NCI-H2107 (cell line): ENCODE data around the gene SAP25.
A peak's percentile ranks its signal among the peaks of the same experiment; 100 is the strongest.
"Not testable (repeated sequence)": the region's sequence is repeated elsewhere in the genome, so short reads cannot be mapped to it uniquely, and the experiment has no call there.

Experiments used
- DNase-seq: peaks from one replicate; lab custom pipeline; 2025; lab: John Stamatoyannopoulos, UW

The SAP25 gene

DNA sequence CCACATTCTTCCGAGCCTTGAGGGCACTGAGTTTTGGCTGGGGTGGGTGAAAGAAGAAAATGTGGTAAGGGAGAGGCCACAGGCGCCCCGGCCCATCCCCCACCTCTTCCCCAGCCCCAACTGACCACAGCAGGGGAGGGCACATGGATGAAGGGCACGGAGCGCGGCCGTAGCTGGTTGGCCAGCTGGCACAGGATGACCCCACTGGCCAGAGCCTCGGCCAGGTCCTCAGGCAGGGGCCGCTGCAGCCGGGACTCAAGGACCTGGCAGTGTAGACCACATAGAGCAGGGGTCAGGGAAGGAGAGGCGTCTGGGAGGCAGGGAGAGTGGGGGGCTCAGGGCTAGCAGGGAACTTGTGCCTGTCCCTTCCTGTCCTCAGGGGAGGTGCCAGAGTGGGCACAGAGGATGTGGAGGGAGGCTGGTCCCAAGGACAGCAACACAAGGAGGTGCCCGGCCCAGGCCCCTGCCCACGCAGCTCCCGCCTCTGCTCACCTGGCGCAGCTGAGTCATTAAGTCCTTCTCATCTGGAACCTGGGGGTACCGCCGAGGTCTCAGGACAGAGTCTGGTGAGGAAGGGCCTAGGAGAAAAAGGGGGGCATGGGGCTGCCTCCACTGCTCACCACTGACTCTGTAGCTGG is 2.2 kb upstream of the SAP25 start:
- no peak for DNase-seq

DNA sequence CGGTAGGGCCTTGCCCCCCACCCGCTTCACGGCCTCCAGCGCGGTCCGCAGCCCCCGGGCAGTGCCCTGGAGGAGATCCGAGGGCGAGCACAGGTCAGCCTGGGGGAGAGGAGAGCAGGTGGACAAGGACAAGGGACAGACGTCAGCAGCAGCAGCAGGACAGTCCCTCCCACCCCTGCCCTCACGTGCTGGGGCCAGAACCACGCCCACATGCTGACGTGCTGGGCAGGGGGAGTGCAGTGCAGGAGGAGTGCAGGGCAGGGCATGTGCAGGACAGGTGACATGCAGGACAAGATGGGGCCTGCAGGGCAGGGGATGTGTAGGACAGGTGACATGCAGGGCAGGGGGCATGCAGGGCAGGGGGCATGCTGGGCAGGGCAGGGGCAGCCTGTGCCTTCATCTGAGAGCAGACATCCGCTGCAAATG is 1.5 kb upstream of the SAP25 start:
- DNase-seq, result no peak

DNA sequence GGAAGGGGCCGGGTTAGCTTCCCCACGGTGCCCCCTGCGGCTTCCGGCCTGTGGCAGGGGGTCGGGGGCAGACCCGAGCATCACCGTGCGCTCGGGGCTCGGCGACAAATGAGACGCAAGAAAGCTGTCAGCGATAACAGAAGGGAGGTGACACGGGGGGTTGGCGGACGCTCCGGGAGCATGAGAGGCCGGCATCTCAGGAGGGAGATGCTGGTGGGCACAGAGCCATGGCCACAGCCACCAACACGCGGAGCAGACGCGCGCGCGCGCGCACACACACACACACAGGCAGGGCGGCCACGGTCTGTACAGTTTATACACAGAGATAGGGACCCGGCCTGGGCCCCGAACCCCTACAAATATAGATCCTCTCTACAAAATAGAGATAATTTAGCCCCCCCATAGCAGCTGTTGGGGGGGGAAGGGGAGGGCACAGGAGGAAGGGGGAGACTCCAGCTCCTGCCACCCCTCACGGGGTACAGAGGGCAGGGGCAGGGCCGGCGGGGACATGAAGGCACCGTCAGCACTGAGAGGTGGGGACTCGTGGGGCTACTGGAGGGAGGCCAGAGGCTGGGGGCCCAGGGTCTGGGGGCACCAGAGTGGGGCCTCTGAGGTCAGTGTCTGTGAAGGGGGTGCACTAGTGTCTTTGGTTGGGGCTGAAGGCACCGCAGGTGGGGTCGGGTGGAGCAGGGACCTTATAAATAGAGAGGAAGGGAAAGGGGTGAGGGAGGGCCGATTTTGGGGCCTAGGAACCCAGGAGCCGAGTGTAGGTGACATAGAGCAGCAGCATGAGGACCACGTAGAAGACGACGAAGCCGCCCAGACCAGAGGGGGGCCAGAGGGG is 884 bp upstream of the SAP25 start:
- no peak for DNase-seq

DNA sequence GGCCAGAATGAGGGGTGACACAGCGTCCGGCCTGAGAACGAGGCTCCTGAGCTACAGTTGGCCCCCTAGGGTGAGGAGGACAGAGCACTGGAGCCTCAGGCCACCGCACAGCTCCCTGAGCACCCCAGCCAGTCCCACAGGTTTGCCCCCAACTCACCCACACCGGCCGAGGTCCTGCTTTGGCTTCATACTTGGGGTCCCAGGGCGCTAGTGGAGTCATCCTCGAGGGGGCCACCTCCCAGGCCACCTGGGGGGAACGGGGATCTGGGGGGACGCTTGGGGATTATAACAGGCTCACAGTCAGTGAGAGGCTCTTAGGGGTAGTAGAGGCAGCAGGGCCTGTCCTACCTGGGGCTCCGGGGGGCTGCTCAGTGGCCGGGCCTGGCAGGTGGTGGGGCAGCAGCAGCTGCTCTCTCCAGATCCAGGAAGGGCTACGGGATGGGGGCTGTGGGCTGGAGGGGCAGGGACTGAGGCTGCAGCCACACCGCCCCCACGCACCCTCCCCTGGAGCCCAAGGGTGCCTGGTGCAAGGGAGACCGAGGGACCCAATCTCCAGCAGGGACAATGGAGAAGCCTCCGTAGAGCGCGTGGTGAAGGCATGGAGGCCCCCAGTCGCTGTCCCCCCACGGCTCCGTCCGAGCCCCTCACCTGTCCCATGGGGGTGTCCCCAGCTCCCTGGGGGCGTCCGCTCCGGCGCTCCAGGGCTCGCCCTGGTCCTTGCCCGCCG is 588 bp downstream of the SAP25 start:
- DNase-seq, result no peak

GRCh38 chr7:100572281-100572948 is 1.3 kb downstream of the SAP25 start:
- DNase-seq, result no peak

- DNase-seq, result no peak
These were observed 1.9 kb downstream of the SAP25 start for GRCh38 chr7:100571829-100572116.

DNA sequence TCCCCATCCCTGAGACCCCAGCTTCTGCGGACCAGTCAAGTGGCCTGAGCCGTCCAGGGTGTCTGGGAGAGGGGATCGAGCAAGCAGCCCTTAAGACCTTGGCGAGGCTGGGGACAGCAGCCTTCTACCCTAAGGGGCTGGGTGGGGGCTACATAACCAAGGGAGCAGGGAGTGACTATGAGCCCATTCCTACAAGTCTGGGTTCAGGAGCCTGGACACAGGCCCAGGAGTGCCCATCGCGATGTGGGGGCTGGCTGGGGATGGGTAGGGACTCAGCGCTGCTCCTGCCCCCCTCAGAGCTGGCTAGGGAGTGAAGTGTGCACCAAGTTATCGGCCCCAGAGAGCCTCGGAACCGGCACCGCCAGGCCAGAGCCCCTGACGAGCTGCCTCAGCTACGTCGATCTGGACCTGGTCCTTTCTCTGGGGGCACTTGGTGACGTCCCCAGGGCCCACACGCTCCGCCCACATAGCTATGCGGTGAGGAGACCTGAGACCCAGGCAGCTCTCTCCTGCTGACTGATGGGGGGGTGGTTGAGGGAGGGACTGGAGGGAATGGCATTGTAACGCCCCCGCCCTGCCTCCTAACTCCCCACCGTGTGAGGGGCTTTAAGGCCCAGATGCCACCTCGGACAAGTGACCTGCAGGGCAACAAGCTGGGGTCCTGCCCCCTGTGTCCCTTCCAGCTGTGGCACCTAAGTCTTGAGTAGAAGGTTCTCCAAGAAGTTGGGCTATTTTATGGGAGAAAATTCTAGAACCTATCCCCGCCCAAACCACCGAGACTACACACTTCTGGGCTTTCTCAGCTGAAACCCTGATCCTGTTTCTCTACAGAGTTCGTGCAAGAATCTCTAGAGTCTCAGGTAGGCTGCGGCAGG is 2.5 kb downstream of the SAP25 start:
- no peak for DNase-seq

- DNase-seq, result no peak
These were observed 4.5 kb downstream of the SAP25 start for GRCh38 chr7:100568896-100569844.

- DNase-seq, result no peak
These were observed 5.4 kb downstream of the SAP25 start for GRCh38 chr7:100568176-100568895.

DNA sequence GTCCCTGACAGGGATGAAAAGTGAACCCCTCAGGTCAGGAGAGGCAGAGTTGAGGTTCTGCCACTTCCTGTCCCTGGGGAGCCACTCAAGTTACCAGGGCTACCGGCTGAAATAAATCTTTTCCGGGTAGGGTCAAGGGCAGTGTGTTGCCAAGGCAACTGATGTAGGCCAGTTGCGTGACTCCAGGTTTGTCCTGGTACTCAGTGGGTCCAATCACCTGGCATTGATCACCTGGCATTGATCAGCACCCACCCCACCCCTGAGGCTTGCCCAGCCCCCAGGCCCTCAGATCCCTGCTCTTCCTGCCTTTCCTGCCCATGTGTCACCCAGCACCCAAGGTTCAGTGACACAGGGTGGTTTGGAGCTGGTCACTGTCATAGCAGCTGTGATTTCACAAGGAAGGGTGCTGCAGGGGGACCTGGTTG is 5.9 kb downstream of the SAP25 start:
- DNase-seq, result no peak

- DNase-seq, result no peak
These were observed 6.5 kb downstream of the SAP25 start for GRCh38 chr7:100567031-100567730.

GRCh38 chr7:100566018-100566531 is 7.6 kb downstream of the SAP25 start:
- no peak for DNase-seq

DNA sequence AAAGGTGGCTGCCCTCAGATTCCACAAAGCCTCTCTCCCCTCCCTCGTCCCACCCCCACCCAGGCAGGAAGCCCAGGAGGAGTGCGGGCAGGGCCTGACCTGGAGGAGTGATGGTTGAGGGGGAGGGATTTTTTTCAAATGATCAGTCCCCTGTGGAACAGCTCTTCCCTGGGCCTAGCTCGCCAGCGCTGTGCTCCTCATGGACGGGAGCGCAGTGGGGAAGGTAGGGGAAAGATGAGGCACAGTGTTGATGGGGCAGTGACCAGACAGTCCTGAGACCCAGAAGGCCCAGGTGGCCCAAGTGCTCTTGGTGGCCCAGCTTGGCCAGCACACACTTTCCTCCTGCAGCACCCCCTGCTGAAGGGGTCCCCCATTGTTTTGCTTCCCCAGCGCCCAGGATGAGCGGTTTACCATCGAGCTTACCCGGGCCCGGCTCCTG is 8.5 kb downstream of the SAP25 start:
- no peak for DNase-seq

GRCh38 chr7:100564405-100564804 is 9.3 kb downstream of the SAP25 start:
- DNase-seq, result not testable (repeated sequence)

DNA sequence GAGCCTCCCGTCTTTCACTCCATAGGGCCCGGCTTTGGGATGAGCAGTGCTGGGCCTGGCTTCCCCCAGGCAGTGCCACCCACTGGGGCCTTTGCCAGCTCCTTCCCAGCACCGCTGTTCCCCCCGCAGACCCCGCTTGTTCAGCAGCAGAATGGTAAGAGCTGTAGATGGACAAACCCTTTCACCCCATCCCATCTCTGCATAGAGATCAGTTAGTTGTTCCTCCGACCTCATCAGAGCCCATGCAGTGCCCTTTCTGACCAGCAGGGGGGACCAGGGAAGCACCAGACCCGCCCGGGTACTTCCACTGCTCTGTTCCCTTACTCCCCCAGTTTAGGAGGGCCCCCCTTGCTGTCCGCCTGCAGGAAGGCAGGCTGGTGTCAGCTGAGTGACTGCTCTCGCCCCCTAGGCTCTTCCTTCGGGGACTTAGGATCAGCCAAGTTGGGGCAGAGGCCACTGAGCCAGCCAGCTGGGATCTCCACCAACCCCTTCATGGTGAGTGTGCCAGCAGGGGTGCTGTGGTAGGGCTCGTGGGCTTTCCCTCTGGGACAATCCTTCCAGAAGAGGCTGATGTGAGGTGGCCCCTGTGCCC is 9.8 kb downstream of the SAP25 start:
- DNase-seq, result peak; percentile 56

DNA sequence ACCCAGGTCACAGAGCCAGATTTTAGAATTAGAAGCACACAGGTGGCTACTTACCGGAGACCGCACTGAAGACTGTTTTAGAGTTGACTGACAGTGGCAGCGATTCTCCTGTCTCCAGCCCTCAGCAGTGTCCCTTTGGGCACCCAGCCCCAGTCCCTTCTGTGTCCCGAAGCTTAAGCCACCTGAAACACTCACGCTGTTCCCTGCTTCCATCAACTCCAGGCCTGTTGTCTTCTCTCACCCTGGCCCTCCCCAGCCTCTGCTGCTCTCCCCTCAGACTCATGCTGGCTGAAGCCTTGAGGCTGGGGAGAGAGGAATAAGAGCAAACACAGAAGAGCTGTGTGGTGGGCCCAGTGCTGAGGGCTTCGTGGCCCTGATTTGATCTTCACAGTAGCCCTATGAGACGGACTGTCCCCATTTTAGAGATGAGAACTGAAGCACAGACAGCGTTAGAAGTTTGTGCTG is 10.6 kb downstream of the SAP25 start:
- no peak for DNase-seq

DNA sequence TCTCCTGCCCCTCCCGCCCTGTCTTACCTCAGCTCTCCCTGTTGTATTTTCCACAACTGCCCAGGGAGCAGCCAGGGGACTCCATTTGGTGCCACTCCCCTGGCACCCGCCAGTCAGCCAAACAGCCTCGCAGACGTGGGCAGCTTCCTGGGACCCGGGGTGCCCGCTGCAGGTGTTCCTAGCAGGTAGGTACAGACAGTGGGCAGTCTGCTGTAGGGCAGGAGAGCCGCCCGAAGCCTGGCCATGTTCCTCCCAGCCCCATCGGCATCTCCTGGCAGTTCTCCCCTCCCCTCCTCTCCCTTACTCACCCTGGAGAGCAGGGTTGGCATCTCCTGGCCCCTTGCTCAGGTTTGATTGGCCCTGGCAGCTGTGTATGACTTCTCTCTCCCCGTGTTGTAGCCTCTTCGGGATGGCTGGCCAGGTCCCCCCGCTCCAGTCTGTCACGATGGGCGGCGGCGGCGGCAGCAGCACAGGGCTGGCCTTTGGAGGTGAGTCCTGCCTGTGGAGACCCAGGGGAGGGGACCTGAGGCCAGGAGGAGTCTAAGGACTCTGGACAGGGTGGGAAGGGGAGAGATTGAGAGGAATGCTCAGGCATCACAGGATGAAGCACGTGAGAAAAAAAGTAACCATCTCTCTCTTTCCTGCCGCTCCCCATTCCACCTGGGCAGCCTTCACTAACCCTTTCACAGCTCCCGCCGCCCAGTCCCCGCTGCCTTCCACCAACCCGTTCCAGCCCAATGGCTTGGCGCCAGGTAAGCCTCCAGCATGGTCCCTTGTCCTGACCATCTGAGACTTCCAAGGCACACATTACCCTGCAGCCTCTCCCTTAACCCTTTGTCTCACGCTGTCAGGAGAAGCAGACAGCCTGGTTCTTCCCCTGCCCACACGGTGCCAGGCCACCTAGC is 11.3 kb downstream of the SAP25 start:
- DNase-seq, result no peak
